Panc1 (cell line): ENCODE results near the gene LRP11. TPM values are rescaled to one million over a fixed set of nuclear protein-coding genes. Genes with fewer than 3 reads are reported as not detected.

ENCODE experiments used
- ATAC-seq: fragments of 200-7000 bp; cut with Tn5 transposase; 2 replicates; pipeline ENCODE4 v1.9.1; 2020; ENCODE audit warnings: mild to moderate bottlenecking, moderate library complexity
- BruUV-seq: library from RNA; stranded (reverse); fragments of 400-500 nt; replicated peaks from 2 replicates; lab custom pipeline; 2021; lab: Mats Ljungman, UMichigan
- CTCF ChIA-PET: fragments of 300-600 bp; sonication (Branson Sonifier 250); formaldehyde crosslinking; loops from one replicate; lab custom pipeline; 2022; ENCODE audit warnings: antibody characterized with exemption; lab: Charles Lee
- POLR2A ChIA-PET: fragments of 300-600 bp; sonication (Branson Sonifier 250); formaldehyde crosslinking; loops from one replicate; lab custom pipeline; 2022; ENCODE audit warnings: antibody characterized with exemption; lab: Charles Lee
- DNase-seq: peaks from one replicate; pipeline ENCODE4 v3.0.0-alpha.2; 2010; ENCODE audit warnings: low read depth, low spot score
- H3K27ac ChIP-seq: 2 replicates; pipeline ENCODE4 v1.5.1; 2011; ENCODE audit warnings: mild to moderate bottlenecking, low read length, inconsistent platforms
- H3K27me3 ChIP-seq: fragments of 200-500 bp; sonication (Bioruptor generic); 2 replicates; pipeline ENCODE4 v1.6.0; 2014; ENCODE audit warnings: low read length, inconsistent platforms; ENCODE audit not compliant: control insufficient read depth, insufficient read depth
- H3K36me3 ChIP-seq: fragments of 200-500 bp; sonication (Bioruptor generic); 2 replicates; pipeline ENCODE4 v1.5.1; 2014; ENCODE audit warnings: inconsistent platforms, mild to moderate bottlenecking, low read length, moderate library complexity; ENCODE audit not compliant: control insufficient read depth, insufficient read depth
- H3K4me1 ChIP-seq: 2 replicates; pipeline ENCODE4 v1.5.1; 2011; ENCODE audit warnings: inconsistent platforms, mild to moderate bottlenecking, low read length, moderate library complexity; ENCODE audit not compliant: control insufficient read depth, insufficient read depth
- H3K4me3 ChIP-seq, 2 experiments: 2 replicates each; pipeline ENCODE4 v1.5.1; 2011 to 2012; ENCODE audit warnings: low read depth in 2 of 2, low read length in 2 of 2, mild to moderate bottlenecking in 2 of 2, inconsistent platforms in 1 of 2, moderate library complexity in 1 of 2
- H3K9me3 ChIP-seq: fragments of 200-500 bp; sonication (Bioruptor generic); 2 replicates; pipeline ENCODE4 v1.5.1; 2014; ENCODE audit warnings: low read depth, mild to moderate bottlenecking, inconsistent platforms, low read length, moderate library complexity; ENCODE audit not compliant: control insufficient read depth, insufficient read depth
- CTCF ChIP-seq: fragments of 450-650 bp; IDR thresholded peaks from 2 replicates; pipeline ENCODE4 v1.5.1; 2017; ENCODE audit warnings: mild to moderate bottlenecking
- POLR2AphosphoS5 ChIP-seq: IDR thresholded peaks from 2 replicates; pipeline ENCODE4 v1.6.1; 2012; ENCODE audit warnings: mild to moderate bottlenecking, low read depth, low read length, moderate library complexity
- SIN3A ChIP-seq: IDR thresholded peaks from 2 replicates; pipeline ENCODE4 v1.6.1; 2012; ENCODE audit warnings: low read depth, mild to moderate bottlenecking, low read length, moderate library complexity, borderline replicate concordance; ENCODE audit not compliant: insufficient read depth
- TCF7L2 ChIP-seq: IDR thresholded peaks from 2 replicates; pipeline ENCODE4 v1.6.1; 2011; ENCODE audit warnings: mild to moderate bottlenecking, low read depth, low read length, inconsistent platforms
- in situ Hi-C: cut with HindIII; loops from 2 replicates; pipeline ENCODE4 v1.10.0; 2016; ENCODE audit warnings: low sequenced_read_pairs, low pct_unique_long_range_greater_than_20kb
- intact Hi-C: fragments of 100-400 bp; cut with micrococcal nuclease; formaldehyde crosslinking; loops from one replicate; pipeline ENCODE4 v1.10.0; 2022; ENCODE audit not compliant: unreplicated experiment
- total RNA-seq: library from RNA; stranded (reverse); gene quantifications from one replicate; pipeline ENCODE4 v1.2.1, GENCODE V29; 2021; ENCODE audit not compliant: unreplicated experiment
- TF ChIP-seq, protein P1 (sequence below), 2 experiments: IDR thresholded peaks; 2 replicates each; pipeline ENCODE4 v1.6.1; 2011 to 2012; ENCODE audit warnings: low read depth in 2 of 2, control low read depth in 1 of 2, low read length in 1 of 2, mild to moderate bottlenecking in 1 of 2, moderate library complexity in 1 of 2; ENCODE audit not compliant: insufficient read depth in 1 of 2

Gene LRP11
- total RNA-seq, 1 experiment from 2014 or later = 151 TPM

DNA sequence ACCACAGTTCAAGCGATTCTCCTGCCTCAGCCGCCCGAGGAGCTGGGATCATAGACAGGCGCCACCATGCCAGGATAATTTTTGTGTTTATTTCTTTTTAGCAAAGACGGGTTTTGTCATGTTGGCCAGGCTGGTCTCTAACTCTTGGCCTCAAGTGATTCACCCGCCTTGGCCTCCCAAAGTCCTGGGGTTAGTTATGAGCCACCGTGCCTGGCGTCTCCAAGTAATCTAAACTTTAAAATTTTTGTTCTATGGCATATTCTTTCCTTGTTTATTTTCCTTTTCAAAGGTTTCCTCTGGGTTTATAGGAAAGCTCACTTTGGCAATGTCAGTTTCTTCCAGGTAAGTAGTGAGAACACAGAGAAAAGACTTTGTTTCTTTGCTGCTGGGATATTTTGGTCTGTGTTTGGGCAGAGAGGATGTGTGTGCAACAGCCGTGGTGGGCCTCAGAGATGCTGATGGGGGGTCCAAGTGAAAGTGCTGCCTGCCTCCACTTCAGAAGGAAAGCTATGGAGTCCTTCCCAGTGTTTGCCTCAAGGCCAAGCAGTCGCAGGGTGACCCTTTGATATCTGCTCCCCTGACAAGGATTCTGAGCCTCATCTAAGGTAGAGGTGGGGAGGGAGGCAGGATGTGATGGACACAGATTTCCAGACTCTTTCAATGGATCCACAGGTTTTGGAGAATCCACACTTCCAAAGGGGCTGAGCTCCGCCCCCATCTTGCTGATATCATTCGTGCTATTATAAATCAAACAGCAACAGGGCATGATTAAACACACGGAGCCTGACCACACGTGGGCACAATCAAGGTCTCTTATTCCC, 2.3 kb downstream of the LRP11 start:
- intact Hi-C loops = loop anchor here (10.0 kb wide), 1 partner anchor 63 kb away; the partner anchor contains the start of gene RAET1G
- Histone ChIP-seq H3K36me3 (no peaks in the 10 kb centered on the region), H3K27me3 (no peaks in the 10 kb centered on the region), H3K27ac (peak overlapping the region; percentile 93), H3K4me3 (peak overlapping the region; percentile 74 to 75), H3K9me3 (no peaks in the 10 kb centered on the region), H3K4me1 (peaks cover 38% of the 10 kb centered on the region)
- ChIA-PET POLR2A (interaction anchor here (1.0 kb wide), 1 partner anchor 35 kb away, joined by 3 read pairs; no protein-coding TSS in a partner anchor), CTCF (interaction anchor here (1.4 kb wide), 1 partner anchor 21 kb away, joined by 3 read pairs; no protein-coding TSS in a partner anchor)
- in situ Hi-C loops = no loop called here
- TF ChIP-seq, protein P1, sequence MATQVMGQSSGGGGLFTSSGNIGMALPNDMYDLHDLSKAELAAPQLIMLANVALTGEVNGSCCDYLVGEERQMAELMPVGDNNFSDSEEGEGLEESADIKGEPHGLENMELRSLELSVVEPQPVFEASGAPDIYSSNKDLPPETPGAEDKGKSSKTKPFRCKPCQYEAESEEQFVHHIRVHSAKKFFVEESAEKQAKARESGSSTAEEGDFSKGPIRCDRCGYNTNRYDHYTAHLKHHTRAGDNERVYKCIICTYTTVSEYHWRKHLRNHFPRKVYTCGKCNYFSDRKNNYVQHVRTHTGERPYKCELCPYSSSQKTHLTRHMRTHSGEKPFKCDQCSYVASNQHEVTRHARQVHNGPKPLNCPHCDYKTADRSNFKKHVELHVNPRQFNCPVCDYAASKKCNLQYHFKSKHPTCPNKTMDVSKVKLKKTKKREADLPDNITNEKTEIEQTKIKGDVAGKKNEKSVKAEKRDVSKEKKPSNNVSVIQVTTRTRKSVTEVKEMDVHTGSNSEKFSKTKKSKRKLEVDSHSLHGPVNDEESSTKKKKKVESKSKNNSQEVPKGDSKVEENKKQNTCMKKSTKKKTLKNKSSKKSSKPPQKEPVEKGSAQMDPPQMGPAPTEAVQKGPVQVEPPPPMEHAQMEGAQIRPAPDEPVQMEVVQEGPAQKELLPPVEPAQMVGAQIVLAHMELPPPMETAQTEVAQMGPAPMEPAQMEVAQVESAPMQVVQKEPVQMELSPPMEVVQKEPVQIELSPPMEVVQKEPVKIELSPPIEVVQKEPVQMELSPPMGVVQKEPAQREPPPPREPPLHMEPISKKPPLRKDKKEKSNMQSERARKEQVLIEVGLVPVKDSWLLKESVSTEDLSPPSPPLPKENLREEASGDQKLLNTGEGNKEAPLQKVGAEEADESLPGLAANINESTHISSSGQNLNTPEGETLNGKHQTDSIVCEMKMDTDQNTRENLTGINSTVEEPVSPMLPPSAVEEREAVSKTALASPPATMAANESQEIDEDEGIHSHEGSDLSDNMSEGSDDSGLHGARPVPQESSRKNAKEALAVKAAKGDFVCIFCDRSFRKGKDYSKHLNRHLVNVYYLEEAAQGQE (IDR thresholded peaks at IDR 0.05; ENCODE audit: insufficient read depth in 1 of 2, low read depth in 2 of 2, low read length in 1 of 2) = no peak
- peak; percentile 42 for TF ChIP-seq CTCF
- TSS peak; percentile 59 for BruUV-seq
- ATAC-seq (no peak), DNase-seq (no peak)

- CTCF ChIA-PET = interaction anchor here (0.5 to 1.4 kb wide), 2 partner anchors 20 to 429 kb away, joined by 3 read pairs; no protein-coding TSS in a partner anchor
- ATAC-seq (peak; percentile 24), DNase-seq (no peak)
- Histone ChIP-seq H3K27me3 (no peaks in the 10 kb centered on the region), H3K36me3 (no peaks in the 10 kb centered on the region), H3K4me3 (peak overlapping the region; percentile 74 to 75), H3K9me3 (no peaks in the 10 kb centered on the region), H3K4me1 (peaks cover 45% of the 10 kb centered on the region), H3K27ac (peak overlapping the region; percentile 93)
- TF ChIP-seq TCF7L2 = peak; percentile 72
- no peak for TF ChIP-seq POLR2AphosphoS5
- TF ChIP-seq SIN3A = no peak
- TF ChIP-seq, protein P1 (IDR thresholded peaks at IDR 0.05; ENCODE audit: insufficient read depth in 1 of 2, low read depth in 2 of 2, low read length in 1 of 2) = no peak
- peak; percentile 74 for TF ChIP-seq CTCF
- in situ Hi-C loops = no loop called here
- intact Hi-C loops = loop anchor here (10.0 kb wide), 1 partner anchor 64 kb away; the partner anchor contains the start of gene RAET1G
- no TSS peak for BruUV-seq
- POLR2A ChIA-PET = interaction anchor here (0.5 kb wide), 1 partner anchor 183 kb away, joined by 3 read pairs; no protein-coding TSS in a partner anchor
Observed at GRCh38 chr6:149860834-149861602, 3.1 kb downstream of the LRP11 start.
